Measurements from ENCODE around the gene DPAGT1. TPM values are rescaled to one million over a fixed set of nuclear protein-coding genes. Genes with fewer than 3 reads are reported as not detected.
"Not testable (repeated sequence)": the region's sequence is repeated elsewhere in the genome, so short reads cannot be mapped to it uniquely, and the experiment has no call there.

Gene DPAGT1
- polyA plus RNA-seq (ENCODE audit: insufficient read length in 3 of 3) = 10 to 100 TPM; 55.6 to 68.1 (median 67.4) TPM
- long read RNA-seq, donor 1, transcript DPAGT1-201 (9 exons, 2,205 nt) = major isoform, 7 of 13 reads
- long read RNA-seq, donor 1, partial matches to known transcripts = 6 of 13 reads
- long read RNA-seq, donor 1, other reads (novel, unspliced or antisense) = 0 of 13 reads
- long read RNA-seq, donor 2, transcript DPAGT1-201 (9 exons, 2,205 nt) = major isoform, 11 of 41 reads
- long read RNA-seq, donor 2, partial matches to known transcripts = 26 of 41 reads
- long read RNA-seq, donor 2, other reads (novel, unspliced or antisense) = 0 of 41 reads
- long read RNA-seq, donor 3, transcript DPAGT1-201 (9 exons, 2,205 nt) = major isoform, 7 of 25 reads
- long read RNA-seq, donor 3, partial matches to known transcripts = 13 of 25 reads
- long read RNA-seq, donor 3, other reads (novel, unspliced or antisense) = 0 of 25 reads
- long read RNA-seq, donor 4, transcript DPAGT1-201 (9 exons, 2,205 nt) = major isoform, 10 of 41 reads
- long read RNA-seq, donor 4, transcript DPAGT1-213 (4 exons, 710 nt) = minor isoform, 5 of 41 reads
- long read RNA-seq, donor 4, partial matches to known transcripts = 23 of 41 reads
- long read RNA-seq, donor 4, other reads (novel, unspliced or antisense) = 0 of 41 reads
- long read RNA-seq, donor 5, partial matches to known transcripts = 5 of 10 reads
- long read RNA-seq, donor 5, other reads (novel, unspliced or antisense) = 0 of 10 reads
- long read RNA-seq, donor 6, transcript DPAGT1-201 (9 exons, 2,205 nt) = major isoform, 11 of 27 reads
- long read RNA-seq, donor 6, partial matches to known transcripts = 13 of 27 reads
- long read RNA-seq, donor 6, other reads (novel, unspliced or antisense) = 0 of 27 reads
- long read RNA-seq, donor 7, transcript DPAGT1-201 (9 exons, 2,205 nt) = major isoform, 13 of 51 reads
- long read RNA-seq, donor 7, partial matches to known transcripts = 30 of 51 reads
- long read RNA-seq, donor 7, other reads (novel, unspliced or antisense) = 0 of 51 reads
- long read RNA-seq, donor 8, transcript DPAGT1-201 (9 exons, 2,205 nt) = major isoform, 6 of 13 reads
- long read RNA-seq, donor 8, partial matches to known transcripts = 5 of 13 reads
- long read RNA-seq, donor 8, other reads (novel, unspliced or antisense) = 0 of 13 reads
- long read RNA-seq, donor 9, transcript DPAGT1-201 (9 exons, 2,205 nt) = major isoform, 14 of 35 reads
- long read RNA-seq, donor 9, partial matches to known transcripts = 12 of 35 reads
- long read RNA-seq, donor 9, other reads (novel, unspliced or antisense) = 0 of 35 reads
- long read RNA-seq, donor 10, transcript DPAGT1-201 (9 exons, 2,205 nt) = major isoform, 15 of 42 reads
- long read RNA-seq, donor 10, transcript DPAGT1-213 (4 exons, 710 nt) = minor isoform, 5 of 42 reads
- long read RNA-seq, donor 10, partial matches to known transcripts = 20 of 42 reads
- long read RNA-seq, donor 10, other reads (novel, unspliced or antisense) = 0 of 42 reads
- long read RNA-seq, donor 11, transcript DPAGT1-201 (9 exons, 2,205 nt) = major isoform, 7 of 17 reads
- long read RNA-seq, donor 11, partial matches to known transcripts = 5 of 17 reads
- long read RNA-seq, donor 11, other reads (novel, unspliced or antisense) = 0 of 17 reads
- long read RNA-seq, donor 12, transcript DPAGT1-201 (9 exons, 2,205 nt) = major isoform, 18 of 43 reads
- long read RNA-seq, donor 12, partial matches to known transcripts = 17 of 43 reads
- long read RNA-seq, donor 12, other reads (novel, unspliced or antisense) = 0 of 43 reads
- long read RNA-seq, donor 13, partial matches to known transcripts = 16 of 25 reads
- long read RNA-seq, donor 13, other reads (novel, unspliced or antisense) = 0 of 25 reads
- long read RNA-seq, donor 14 = 0 reads
- long read RNA-seq, donor 15, transcript DPAGT1-201 (9 exons, 2,205 nt) = major isoform, 18 of 73 reads
- long read RNA-seq, donor 15, transcript DPAGT1-213 (4 exons, 710 nt) = minor isoform, 6 of 73 reads
- long read RNA-seq, donor 15, partial matches to known transcripts = 48 of 73 reads
- long read RNA-seq, donor 15, other reads (novel, unspliced or antisense) = 0 of 73 reads
- long read RNA-seq, donor 16, transcript DPAGT1-201 (9 exons, 2,205 nt) = major isoform, 17 of 28 reads
- long read RNA-seq, donor 16, partial matches to known transcripts = 6 of 28 reads
- long read RNA-seq, donor 16, other reads (novel, unspliced or antisense) = 0 of 28 reads

- DNase-seq = peak; percentile 97
Observed at GRCh38 chr11:119101759-119102423, at the start of gene DPAGT1. Gene DPAGT1 (minus strand): TSS chr11:119101853. CDS start chr11:119101655, 198 bp downstream.

- DNase-seq = no peak
Observed at GRCh38 chr11:119149786-119150275, 48.2 kb upstream of the DPAGT1 start.

- DNase-seq = no peak
Observed at GRCh38 chr11:119149018-119149785, 47.5 kb upstream of the DPAGT1 start, which contains the start of gene ABCG4. Gene ABCG4 (plus strand): TSS chr11:119149052. CDS start chr11:119149966, 914 bp downstream.

- no peak for DNase-seq
Observed at GRCh38 chr11:119148720-119149017, 47.0 kb upstream of the DPAGT1 start.

GRCh38 chr11:119147604-119148333 is 46.1 kb upstream of the DPAGT1 start:
- no peak for DNase-seq

- no peak for DNase-seq
Observed at GRCh38 chr11:119145551-119145950, 43.9 kb upstream of the DPAGT1 start.

- peak; percentile 54 for DNase-seq
Observed at GRCh38 chr11:119144825-119145486, 43.3 kb upstream of the DPAGT1 start.

- DNase-seq = not testable (repeated sequence)
Observed at GRCh38 chr11:119139276-119139675, 37.6 kb upstream of the DPAGT1 start.

- no peak for DNase-seq
Observed at GRCh38 chr11:119134389-119134978, 32.8 kb upstream of the DPAGT1 start.

- no peak for DNase-seq
Observed at GRCh38 chr11:119130662-119131061, 29.0 kb upstream of the DPAGT1 start.

GRCh38 chr11:119126675-119127268 is 25.1 kb upstream of the DPAGT1 start:
- DNase-seq = no peak

GRCh38 chr11:119125821-119126220 is 24.2 kb upstream of the DPAGT1 start:
- DNase-seq = no peak

- DNase-seq = no peak
Observed at GRCh38 chr11:119121811-119122124, 20.1 kb upstream of the DPAGT1 start.

- peak; percentile 99 for DNase-seq
Observed at GRCh38 chr11:119121008-119121810, 19.6 kb upstream of the DPAGT1 start, which contains the start of gene HINFP. Gene HINFP (plus strand): TSS chr11:119121580. CDS start chr11:119126945, 5,365 bp downstream.

GRCh38 chr11:119120639-119121007 is 19.0 kb upstream of the DPAGT1 start:
- DNase-seq = peak; percentile 76
